ENCODE data around the gene FRMD5.

DNA sequence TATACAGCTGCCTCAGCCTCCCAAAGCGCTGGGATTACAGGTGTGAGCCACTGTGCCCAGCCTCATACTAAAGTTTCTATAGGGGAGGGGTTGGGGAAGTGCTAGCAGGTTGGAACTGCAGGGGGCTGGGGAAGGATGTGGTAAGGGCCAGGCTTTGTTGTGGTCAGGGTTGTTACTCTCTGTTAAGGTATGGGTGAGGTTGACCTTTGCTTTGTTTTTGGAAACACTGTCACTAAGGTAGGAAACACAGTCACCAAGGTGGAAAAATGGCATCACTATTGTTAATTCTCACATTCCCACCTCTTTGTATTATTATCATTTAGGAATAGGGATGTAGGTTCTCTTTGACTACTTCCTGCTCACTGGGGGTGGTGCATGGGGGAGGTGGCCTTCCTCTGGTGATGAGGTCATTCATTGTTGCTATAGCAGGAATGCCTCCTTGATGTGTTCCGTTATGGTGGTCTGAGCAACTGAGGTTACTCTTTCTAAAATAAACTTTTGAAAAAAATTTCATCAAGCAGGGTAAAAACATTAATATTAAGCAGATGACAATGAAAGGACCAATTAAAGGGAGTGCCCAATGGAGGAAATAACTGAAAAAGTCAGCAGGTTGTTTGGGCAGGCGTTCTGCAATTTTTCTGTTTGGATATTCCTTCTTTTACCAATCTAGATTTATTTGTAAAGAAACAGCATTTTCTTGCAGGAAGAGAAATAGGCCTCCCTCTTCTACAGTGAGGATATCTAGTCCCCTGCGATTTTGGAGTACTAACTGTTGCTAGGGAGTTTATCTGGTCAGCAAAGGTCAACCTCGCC lies 217.8 kb downstream of the FRMD5 start:
- TF ChIP-seq CTCF (conservative IDR thresholded peaks at IDR 0.05) = no peak
- TF ChIP-seq EZH2 (IDR thresholded peaks at IDR 0.05; ENCODE audit: low read depth) = no peak
